HepG2 (cell line): Measurements from ENCODE around the gene BRD2.

Experiments
- KDM5A ChIP-seq: fragments of 200-600 bp; sonication (generic); IDR thresholded peaks from 2 replicates; pipeline ENCODE4 v1.7.0; 2018; ENCODE audit warnings: antibody characterized with exemption, mild to moderate bottlenecking, low read length, borderline replicate concordance
- MXI1 ChIP-seq: IDR thresholded peaks from 3 replicates; pipeline ENCODE4 v1.6.1; 2012; ENCODE audit warnings: low read depth, low read length, inconsistent platforms, borderline replicate concordance
- ZNF773 ChIP-seq: sonication (generic); formaldehyde crosslinking; IDR thresholded peaks from 2 replicates; pipeline ENCODE4 v1.4.0; 2020; ENCODE audit warnings: missing genetic modification reagents, borderline replicate concordance
- TF ChIP-seq, protein P1 (sequence below): IDR thresholded peaks from 2 replicates; pipeline ENCODE4 v1.6.1; 2016; ENCODE audit warnings: missing biosample characterization, missing genetic modification reagents, low read depth
- TF ChIP-seq, protein P2 (sequence below): sonication (generic); formaldehyde crosslinking; IDR thresholded peaks from 2 replicates; pipeline ENCODE4 v1.5.0; 2020; ENCODE audit warnings: mild to moderate bottlenecking, missing genetic modification reagents, moderate library complexity

DNA sequence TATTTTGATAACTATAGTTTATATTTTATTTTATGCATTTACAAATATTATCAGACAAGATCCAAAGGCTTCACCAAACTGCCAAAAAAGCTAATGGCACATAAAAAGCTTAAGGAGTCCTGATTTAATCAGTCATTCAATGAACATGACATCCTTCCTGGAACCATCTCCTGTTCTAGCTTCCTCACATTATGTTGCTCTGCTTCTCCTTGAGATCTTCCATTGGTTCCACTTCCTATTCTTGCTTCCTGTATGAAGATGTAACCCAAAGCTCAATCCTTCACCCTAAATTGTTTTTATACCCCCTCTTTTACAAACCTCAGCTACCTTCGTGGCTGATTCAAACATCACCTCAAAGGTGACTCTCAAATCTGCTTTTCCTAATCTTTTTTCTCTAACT, 4.5 kb upstream of the BRD2 start:
- TF ChIP-seq MXI1 (no peak), ZNF773 (CRISPR knock-in tag) (no peak), KDM5A (no peak)
- TF ChIP-seq, protein P1, sequence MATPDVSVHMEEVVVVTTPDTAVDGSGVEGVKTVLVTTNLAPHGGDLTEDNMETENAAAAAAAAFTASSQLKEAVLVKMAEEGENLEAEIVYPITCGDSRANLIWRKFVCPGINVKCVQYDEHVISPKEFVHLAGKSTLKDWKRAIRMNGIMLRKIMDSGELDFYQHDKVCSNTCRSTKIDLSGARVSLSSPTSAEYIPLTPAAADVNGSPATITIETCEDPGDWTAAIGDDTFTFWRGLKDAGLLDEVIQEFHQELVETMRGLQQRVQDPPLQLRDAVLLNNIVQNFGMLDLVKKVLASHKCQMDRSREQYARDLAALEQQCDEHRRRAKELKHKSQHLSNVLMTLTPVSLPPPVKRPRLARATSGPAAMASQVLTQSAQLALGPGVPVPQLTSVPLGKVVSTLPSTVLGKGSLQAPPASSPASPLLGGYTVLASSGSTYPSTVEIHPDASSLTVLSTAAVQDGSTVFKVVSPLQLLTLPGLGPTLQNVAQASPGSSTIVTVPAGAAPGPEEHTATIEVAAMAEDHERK (CRISPR knock-in tag): no peak
- TF ChIP-seq, protein P2, sequence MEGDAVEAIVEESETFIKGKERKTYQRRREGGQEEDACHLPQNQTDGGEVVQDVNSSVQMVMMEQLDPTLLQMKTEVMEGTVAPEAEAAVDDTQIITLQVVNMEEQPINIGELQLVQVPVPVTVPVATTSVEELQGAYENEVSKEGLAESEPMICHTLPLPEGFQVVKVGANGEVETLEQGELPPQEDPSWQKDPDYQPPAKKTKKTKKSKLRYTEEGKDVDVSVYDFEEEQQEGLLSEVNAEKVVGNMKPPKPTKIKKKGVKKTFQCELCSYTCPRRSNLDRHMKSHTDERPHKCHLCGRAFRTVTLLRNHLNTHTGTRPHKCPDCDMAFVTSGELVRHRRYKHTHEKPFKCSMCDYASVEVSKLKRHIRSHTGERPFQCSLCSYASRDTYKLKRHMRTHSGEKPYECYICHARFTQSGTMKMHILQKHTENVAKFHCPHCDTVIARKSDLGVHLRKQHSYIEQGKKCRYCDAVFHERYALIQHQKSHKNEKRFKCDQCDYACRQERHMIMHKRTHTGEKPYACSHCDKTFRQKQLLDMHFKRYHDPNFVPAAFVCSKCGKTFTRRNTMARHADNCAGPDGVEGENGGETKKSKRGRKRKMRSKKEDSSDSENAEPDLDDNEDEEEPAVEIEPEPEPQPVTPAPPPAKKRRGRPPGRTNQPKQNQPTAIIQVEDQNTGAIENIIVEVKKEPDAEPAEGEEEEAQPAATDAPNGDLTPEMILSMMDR (CRISPR knock-in tag): no peak
